HG03095 (cell line): ENCODE results near the gene FIGNL1.
A peak's percentile ranks its signal among the peaks of the same experiment; 100 is the strongest.
"Not testable (repeated sequence)": the region's sequence is repeated elsewhere in the genome, so short reads cannot be mapped to it uniquely, and the experiment has no call there.

ENCODE experiments used
- ATAC-seq: cut with Tn5 transposase; IDR thresholded peaks from one replicate; pipeline ENCODE4 v1.9.1; 2021; ENCODE audit warnings: moderate library complexity; ENCODE audit not compliant: unreplicated experiment

The FIGNL1 gene

GRCh38 chr7:50471970-50472369, 21.8 kb upstream of the FIGNL1 start:
- no peak for ATAC-seq

- ATAC-seq = no peak
These were observed 20.4 kb upstream of the FIGNL1 start for GRCh38 chr7:50470250-50471163.

- no peak for ATAC-seq
These were observed 19.0 kb upstream of the FIGNL1 start for GRCh38 chr7:50469181-50469580.

- ATAC-seq = peak; percentile 87
These were observed 17.9 kb upstream of the FIGNL1 start for GRCh38 chr7:50467817-50468610.

- no peak for ATAC-seq
These were observed 16.9 kb upstream of the FIGNL1 start for GRCh38 chr7:50466815-50467585.

- ATAC-seq = no peak
These were observed 12.9 kb upstream of the FIGNL1 start for GRCh38 chr7:50463035-50463434.

GRCh38 chr7:50462361-50462760, 12.2 kb upstream of the FIGNL1 start:
- no peak for ATAC-seq

GRCh38 chr7:50461695-50462094, 11.5 kb upstream of the FIGNL1 start:
- ATAC-seq = no peak

GRCh38 chr7:50459183-50459582, 9.0 kb upstream of the FIGNL1 start:
- ATAC-seq = not testable (repeated sequence)

GRCh38 chr7:50458651-50459050, 8.5 kb upstream of the FIGNL1 start:
- ATAC-seq = not testable (repeated sequence)

- ATAC-seq = no peak
These were observed 6.4 kb upstream of the FIGNL1 start for GRCh38 chr7:50456371-50457123.

- ATAC-seq = no peak
These were observed 5.5 kb upstream of the FIGNL1 start for GRCh38 chr7:50455658-50456057.

GRCh38 chr7:50454968-50455367, 4.8 kb upstream of the FIGNL1 start:
- no peak for ATAC-seq

GRCh38 chr7:50450590-50451032, 461 bp upstream of the FIGNL1 start:
- peak; percentile 11 for ATAC-seq

- ATAC-seq = no peak
These were observed 659 bp downstream of the FIGNL1 start for GRCh38 chr7:50449501-50449880.

GRCh38 chr7:50448823-50449222, 1.3 kb downstream of the FIGNL1 start:
- peak; percentile 32 for ATAC-seq

- no peak for ATAC-seq
These were observed 3.6 kb downstream of the FIGNL1 start for GRCh38 chr7:50446542-50446960.

- ATAC-seq = no peak
These were observed 13.9 kb downstream of the FIGNL1 start for GRCh38 chr7:50436133-50436806.

- ATAC-seq = no peak
These were observed 18.3 kb downstream of the FIGNL1 start for GRCh38 chr7:50431722-50432305.
